GM21360 (cell line): ENCODE data around the gene SPRR2F.
"Not testable (repeated sequence)": the region's sequence is repeated elsewhere in the genome, so short reads cannot be mapped to it uniquely, and the experiment has no call there.

ENCODE experiments used
- ATAC-seq: cut with Tn5 transposase; IDR thresholded peaks from one replicate; pipeline ENCODE4 v1.9.1; 2021; ENCODE audit warnings: mild to moderate bottlenecking, moderate library complexity; ENCODE audit not compliant: unreplicated experiment

Gene SPRR2F

GRCh38 chr1:153113416-153113815 is at the start of gene SPRR2F:
Gene SPRR2F (minus strand): TSS chr1:153113516. CDS start chr1:153112733, 783 bp downstream.
- no peak for ATAC-seq

- ATAC-seq: no peak
Observed at GRCh38 chr1:153155541-153155940, 42.2 kb upstream of the SPRR2F start.

GRCh38 chr1:153152481-153152880 is 39.2 kb upstream of the SPRR2F start:
- no peak for ATAC-seq

DNA sequence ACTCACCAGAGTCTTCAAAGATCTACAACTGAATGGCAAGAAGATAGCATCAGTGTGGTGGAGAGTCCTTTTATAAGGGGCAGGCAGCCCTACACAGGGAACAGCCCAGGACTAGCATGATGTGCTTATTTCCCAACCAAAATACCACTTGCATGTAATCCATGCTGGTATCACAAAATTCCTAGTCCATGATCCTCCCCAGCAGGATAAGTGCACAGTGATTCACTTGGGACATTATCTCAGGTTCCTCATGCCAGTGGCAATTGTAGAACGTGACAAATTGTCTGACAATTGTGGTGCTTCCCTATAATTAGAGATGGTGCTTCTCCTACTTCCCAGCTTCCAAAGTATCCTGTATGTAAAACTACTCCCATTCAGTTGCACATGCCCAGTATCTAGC is 37.5 kb upstream of the SPRR2F start, which contains the start of gene SPRR2G:
Gene SPRR2G, minus strand, starts transcription at position 45 of the 400 bp plus-strand sequence. CDS start 780 bp downstream, outside the sequence.
- ATAC-seq: no peak

DNA sequence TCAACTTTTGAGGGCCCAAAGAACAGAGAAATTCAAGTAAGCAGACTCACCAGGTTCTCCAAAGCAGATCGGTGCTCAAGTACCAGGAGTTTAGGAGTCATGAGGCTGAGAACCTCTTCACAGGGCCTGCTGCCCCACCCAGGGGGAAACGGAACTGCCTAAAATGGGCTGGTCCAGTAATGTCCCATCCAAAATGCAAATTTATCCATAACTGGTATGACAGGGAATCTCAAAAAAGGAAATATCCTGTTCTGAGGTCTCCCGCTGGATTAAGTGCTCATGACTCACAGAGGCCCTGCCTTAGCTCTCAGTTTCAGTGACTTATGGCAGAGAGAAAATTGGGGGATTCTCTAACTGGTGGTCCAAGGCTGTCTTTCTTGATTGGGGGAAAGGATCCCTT is 28.1 kb upstream of the SPRR2F start:
- no peak for ATAC-seq

GRCh38 chr1:153140484-153140883 is 27.2 kb upstream of the SPRR2F start:
- no peak for ATAC-seq

- ATAC-seq: no peak
Observed at GRCh38 chr1:153133743-153134142, 20.4 kb upstream of the SPRR2F start.

GRCh38 chr1:153133267-153133666 is 20.0 kb upstream of the SPRR2F start:
- ATAC-seq: no peak

DNA sequence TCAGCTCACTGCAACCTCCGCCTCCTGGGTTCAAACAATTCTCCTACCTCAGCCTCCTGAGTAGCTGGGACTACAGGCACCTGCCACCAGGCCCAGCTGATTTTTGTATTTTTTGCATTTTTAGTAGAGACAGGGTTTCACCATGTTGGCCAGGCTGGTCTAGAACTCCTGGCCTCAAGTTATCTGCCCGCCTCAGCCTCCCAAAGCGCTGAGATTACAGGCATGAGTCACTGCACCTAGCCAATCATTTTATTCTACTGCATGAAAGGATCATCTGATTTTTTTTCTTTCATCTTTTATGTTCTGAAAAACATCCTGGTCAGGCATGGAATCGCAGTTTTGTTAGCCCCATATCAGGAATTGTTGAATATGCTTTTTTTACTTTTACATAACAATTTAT is 15.4 kb upstream of the SPRR2F start:
- not testable (repeated sequence) for ATAC-seq

DNA sequence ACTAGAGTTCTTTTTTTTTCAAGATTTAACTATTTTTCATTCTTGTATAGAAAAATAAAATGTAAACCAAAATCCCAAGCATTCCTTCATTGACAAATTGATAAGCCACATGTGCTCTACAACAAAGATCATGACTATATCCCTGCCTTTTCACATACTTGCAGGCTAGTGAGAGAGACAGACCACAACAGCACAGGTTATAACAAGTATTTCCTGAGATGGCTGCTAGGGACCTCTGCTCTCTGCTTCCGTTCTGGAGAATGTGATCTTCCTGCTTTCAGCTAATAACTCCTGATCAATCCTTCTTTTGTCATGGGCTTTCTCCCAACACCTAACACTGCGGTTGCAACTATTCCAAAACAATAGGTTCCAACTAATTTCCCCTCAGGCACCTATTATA is 14.0 kb upstream of the SPRR2F start:
- no peak for ATAC-seq

GRCh38 chr1:153125536-153125935 is 12.2 kb upstream of the SPRR2F start:
- ATAC-seq: no peak

GRCh38 chr1:153123793-153124192 is 10.5 kb upstream of the SPRR2F start:
- ATAC-seq: not testable (repeated sequence)

DNA sequence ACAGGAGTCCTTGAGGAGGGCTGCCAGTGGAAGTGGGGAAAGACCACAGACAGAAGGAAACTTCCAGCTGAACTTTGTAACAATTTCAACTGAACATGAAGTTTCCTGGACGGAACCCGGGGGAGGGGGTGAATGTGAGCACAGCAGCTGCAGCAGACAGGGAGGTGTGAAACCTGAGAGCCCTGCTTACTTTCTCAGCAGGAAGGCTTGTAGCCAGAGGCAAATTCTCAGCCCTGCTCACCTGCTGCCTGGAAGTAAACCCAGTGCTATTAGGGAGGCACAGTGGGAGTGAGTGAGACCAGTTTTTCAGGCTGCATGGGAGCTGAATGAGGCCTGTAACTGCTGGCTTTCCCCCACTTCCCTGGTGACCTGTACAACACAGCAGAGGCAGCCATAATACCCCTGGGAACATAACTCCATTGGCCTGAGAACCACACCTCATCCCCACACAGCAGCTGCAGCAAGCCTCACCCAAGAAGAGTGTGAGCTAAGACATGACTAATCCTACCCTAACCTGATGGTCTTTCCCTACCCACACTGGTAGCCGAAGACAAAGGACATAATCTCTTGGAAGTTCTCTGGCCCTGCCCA is 9.6 kb upstream of the SPRR2F start:
- ATAC-seq: no peak

DNA sequence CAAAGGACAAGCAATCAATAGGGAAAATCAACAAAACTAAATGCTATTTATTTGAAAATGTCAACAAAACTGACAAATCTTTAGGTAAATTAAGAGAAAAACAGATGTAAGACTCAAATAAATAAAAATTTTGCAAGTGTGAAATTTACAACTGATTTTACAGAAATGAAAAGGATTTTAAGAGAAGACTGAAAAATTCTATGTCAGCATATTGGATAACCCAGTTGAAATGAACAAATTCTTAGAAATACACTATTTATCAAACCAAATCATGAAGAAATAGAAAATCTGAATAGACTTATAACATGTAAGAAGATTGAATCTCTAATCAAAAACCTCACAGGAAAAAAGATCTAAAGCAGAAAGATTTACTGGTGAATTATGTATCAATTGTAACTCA is 7.6 kb upstream of the SPRR2F start:
- no peak for ATAC-seq

DNA sequence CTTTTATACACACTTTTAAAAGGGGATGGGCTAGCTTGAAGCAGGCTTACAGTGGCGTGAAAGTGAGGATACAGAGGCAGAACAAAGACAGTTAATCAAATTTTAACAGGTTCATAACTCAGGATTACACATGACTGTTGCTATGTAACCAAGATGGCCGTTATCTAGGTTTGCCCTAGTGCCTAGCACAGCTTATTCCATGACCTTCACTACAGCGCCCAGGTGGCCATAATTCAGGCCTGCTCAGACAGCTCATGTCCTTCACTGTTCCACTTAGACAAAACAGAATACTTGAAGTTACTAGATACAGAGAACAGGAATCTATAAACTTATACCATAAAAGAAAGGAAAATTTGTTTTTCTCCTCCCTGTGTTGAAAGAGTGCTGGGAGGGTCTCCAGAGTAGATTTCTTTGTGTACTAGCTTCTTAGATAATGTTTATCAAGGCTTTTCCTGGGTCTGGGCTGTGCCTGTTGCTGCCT is 6.2 kb upstream of the SPRR2F start:
- no peak for ATAC-seq

DNA sequence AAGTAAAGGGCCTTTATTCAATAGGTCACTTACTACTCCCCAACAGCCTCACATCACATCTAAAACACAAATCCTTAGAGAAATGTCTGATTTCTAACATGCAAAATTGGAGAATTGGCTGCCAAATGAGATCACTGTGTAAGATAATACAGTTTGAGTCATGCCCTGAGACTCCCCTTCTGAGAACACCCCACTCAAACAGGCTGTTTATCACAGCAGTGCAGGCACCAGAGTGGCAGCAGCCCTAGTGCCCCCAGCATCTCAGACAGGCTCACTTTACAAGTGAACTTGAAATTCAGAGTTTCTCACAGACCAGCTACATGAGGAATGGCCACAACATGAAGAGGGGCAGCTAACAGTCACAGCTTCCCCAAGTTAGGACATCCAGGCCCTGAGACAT is 1.9 kb upstream of the SPRR2F start:
- not testable (repeated sequence) for ATAC-seq

GRCh38 chr1:153112454-153112853 is 862 bp downstream of the SPRR2F start:
- ATAC-seq: not testable (repeated sequence)

GRCh38 chr1:153100245-153100644 is 13.1 kb downstream of the SPRR2F start:
- no peak for ATAC-seq

DNA sequence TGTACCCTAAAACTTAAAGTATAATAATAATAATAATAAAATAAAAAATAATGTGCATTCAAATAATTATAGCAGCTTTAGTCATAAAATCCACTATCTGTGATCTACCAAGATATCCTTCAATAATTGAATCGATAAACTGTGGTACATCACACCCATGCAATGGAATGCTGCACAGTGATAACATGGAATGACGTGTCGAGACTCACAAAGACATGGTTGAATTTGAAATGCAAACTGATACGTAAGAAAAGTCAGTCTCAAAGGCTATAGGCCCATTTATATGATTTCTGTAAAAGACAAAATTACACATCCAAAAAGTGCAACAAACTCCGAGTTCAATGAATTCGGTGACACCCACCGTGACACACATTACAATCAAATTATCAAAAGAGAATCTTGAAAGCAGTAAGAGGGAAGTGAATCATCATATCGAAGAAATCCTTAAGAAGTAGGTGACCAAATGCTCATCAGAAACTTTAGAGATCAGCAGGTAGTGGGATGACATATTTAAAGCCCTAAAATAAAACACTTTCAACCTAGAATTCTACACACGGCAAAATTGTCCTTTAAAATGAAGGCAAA is 13.8 kb downstream of the SPRR2F start:
- no peak for ATAC-seq

- no peak for ATAC-seq
Observed at GRCh38 chr1:153095764-153096163, 17.6 kb downstream of the SPRR2F start.

DNA sequence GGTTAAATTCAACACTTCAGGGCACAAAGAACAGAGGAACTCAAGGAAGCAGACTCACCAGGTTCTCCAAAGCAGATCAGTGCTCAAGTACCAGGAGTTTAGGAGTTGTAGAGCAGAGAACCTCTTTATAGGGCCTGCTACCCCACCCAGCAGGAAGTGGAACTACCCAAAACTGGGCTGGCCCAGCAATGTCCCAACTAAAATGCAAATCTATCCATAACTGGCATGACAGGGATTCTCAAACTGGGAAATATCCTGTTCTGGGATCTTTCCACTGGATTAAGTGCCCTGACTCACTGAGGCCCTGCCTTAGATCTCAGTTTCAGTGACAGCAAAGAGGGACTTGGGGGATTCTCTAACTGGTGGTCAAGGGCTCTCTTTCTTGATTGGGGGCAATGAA is 18.9 kb downstream of the SPRR2F start, which contains the start of gene SPRR2E:
Gene SPRR2E, minus strand, starts transcription at position 101 of the 400 bp plus-strand sequence. CDS start 775 bp downstream, outside the sequence.
- ATAC-seq: no peak

DNA sequence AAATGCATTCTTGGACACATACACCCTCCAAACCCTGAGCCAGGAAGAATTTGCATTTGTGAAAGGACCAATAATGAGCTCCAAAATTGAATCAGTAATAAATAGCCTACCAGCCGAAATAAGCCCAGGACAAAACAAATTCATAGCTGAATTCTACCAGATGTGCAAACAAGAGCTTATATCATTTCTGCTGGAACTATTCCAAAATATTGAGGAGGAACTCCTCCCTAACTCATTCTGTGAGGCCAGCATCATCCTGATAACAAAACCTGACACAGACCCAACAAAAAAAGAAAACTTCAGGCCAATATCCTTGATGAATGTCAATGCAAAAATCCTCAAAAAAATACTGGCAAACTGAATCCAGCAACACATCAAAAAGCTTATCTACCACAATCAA is 25.7 kb downstream of the SPRR2F start:
- ATAC-seq: no peak
